Kidney (tissue), 14 donors: ENCODE results near the gene IFI27L2. TPM values are rescaled to one million over a fixed set of nuclear protein-coding genes. Genes with fewer than 3 reads are reported as not detected.
A peak's percentile ranks its signal among the peaks of the same experiment; 100 is the strongest.

Experiments
- DNase-seq, 5 donors: peaks; one replicate each; pipeline ENCODE4 v3.0.0-alpha.2; 2013 to 2020
- FAIRE-seq: peaks from 2 replicates; lab custom pipeline; 2012; peaks lifted over from hg19 to GRCh38; lab: Jason Lieb, UNC
- H3K27ac ChIP-seq, 2 donors: one replicate each; pipeline ENCODE4 v1.7.0; 2013; ENCODE audit warnings: low read depth in 2 of 2, low read length in 2 of 2, inconsistent platforms in 1 of 2
- H3K27me3 ChIP-seq: one replicate; pipeline ENCODE4 v1.7.1; 2013; ENCODE audit warnings: low read length, inconsistent platforms; ENCODE audit not compliant: control insufficient read depth, insufficient read depth
- H3K36me3 ChIP-seq, 3 donors: one replicate each; pipeline versions ENCODE4 v1.7.0 to v1.7.1; 2013; ENCODE audit warnings: low read length in 3 of 3, control low read depth in 1 of 3, inconsistent platforms in 1 of 3; ENCODE audit not compliant: insufficient read depth in 3 of 3, control insufficient read depth in 2 of 3
- H3K4me1 ChIP-seq, 3 donors: one replicate each; pipeline versions ENCODE4 v1.7.0 to v1.7.1; 2013; ENCODE audit warnings: low read length in 3 of 3, inconsistent platforms in 1 of 3, low read depth in 1 of 3; ENCODE audit not compliant: control insufficient read depth in 2 of 3, insufficient read depth in 2 of 3
- H3K4me3 ChIP-seq, 3 donors: one replicate each; pipeline versions ENCODE4 v1.7.0 to v1.8.1; 2013; ENCODE audit warnings: low read length in 3 of 3, control low read depth in 1 of 3, inconsistent platforms in 1 of 3
- H3K9ac ChIP-seq, 3 donors: one replicate each; pipeline versions ENCODE4 v1.7.0 to v1.7.1; 2013; ENCODE audit warnings: low read length in 3 of 3, control low read depth in 1 of 3, inconsistent platforms in 1 of 3
- H3K9me3 ChIP-seq, 3 donors: one replicate each; pipeline versions ENCODE4 v1.7.0 to v1.7.1; 2013; ENCODE audit warnings: low read length in 3 of 3, control low read depth in 1 of 3, inconsistent platforms in 1 of 3; ENCODE audit not compliant: control insufficient read depth in 2 of 3, insufficient read depth in 1 of 3
- intact Hi-C: fragments of 100-400 bp; cut with DNase I; formaldehyde crosslinking; loops from one replicate; pipeline ENCODE4 v1.11.1; 2022
- polyA plus RNA-seq: library from polyadenylated mRNA; stranded (reverse); fragments of 350-450 nt; fragmentation: Illumina TruSeq; extraction: RNeasy Lipid Tissue Mini Kit (QIAGEN cat#74804); gene quantifications from one replicate; pipeline ENCODE4 v1.2.3, GENCODE V29; 2014; ENCODE audit warnings: low read depth, low replicate concordance; ENCODE audit not compliant: insufficient read depth
- total RNA-seq: library from RNA; stranded (reverse); fragmentation: NEBNext Ultra II Directional; extraction: Animal tissue kit (Norgen Biotek cat#: 25700); gene quantifications from one replicate; pipeline ENCODE4 v1.2.1, GENCODE V29; 2021
- TF ChIP-seq, protein P1 (sequence below): IDR thresholded peaks from 3 replicates; pipeline ENCODE4 v1.5.1; 2012; ENCODE audit warnings: mild to moderate bottlenecking, moderate library complexity, borderline replicate concordance; ENCODE audit not compliant: insufficient read depth; ENCODE audit errors: extremely low read depth
- donor health status: control.
- donor health status: control.
- donor health status: control.
- donor health status: control.
- donor health status: control.
- donor health status: DM: yes; HTN: yes; CAD: no.
- donor health status: Normal renal cell carcinoma (clear cell type).

Gene IFI27L2
- total and polyA plus RNA-seq, 2 donors from 2014 or later, result 28.2 to 223 TPM

DNA sequence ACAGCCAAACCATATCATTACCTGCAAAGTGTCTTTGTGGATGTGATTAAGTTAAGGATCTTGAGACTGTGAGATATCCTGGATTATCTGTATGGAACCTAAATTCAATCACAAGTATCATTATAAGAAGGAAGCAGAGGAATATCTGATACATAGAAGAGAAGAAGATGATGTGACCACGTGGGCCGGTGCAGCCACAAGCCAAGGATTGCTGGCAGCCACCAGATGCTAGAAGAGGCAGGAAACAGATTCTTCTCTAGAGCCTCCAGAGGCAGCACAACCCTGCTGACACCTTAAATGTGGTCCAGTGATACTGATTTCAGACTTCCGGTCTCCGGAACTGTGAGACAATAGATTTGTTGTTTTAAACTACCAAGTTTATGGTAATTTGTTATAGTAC lies 6.1 kb upstream of the IFI27L2 start:
- no peak for DNase-seq
- TF ChIP-seq, protein P1, sequence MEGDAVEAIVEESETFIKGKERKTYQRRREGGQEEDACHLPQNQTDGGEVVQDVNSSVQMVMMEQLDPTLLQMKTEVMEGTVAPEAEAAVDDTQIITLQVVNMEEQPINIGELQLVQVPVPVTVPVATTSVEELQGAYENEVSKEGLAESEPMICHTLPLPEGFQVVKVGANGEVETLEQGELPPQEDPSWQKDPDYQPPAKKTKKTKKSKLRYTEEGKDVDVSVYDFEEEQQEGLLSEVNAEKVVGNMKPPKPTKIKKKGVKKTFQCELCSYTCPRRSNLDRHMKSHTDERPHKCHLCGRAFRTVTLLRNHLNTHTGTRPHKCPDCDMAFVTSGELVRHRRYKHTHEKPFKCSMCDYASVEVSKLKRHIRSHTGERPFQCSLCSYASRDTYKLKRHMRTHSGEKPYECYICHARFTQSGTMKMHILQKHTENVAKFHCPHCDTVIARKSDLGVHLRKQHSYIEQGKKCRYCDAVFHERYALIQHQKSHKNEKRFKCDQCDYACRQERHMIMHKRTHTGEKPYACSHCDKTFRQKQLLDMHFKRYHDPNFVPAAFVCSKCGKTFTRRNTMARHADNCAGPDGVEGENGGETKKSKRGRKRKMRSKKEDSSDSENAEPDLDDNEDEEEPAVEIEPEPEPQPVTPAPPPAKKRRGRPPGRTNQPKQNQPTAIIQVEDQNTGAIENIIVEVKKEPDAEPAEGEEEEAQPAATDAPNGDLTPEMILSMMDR, result no peak

DNA sequence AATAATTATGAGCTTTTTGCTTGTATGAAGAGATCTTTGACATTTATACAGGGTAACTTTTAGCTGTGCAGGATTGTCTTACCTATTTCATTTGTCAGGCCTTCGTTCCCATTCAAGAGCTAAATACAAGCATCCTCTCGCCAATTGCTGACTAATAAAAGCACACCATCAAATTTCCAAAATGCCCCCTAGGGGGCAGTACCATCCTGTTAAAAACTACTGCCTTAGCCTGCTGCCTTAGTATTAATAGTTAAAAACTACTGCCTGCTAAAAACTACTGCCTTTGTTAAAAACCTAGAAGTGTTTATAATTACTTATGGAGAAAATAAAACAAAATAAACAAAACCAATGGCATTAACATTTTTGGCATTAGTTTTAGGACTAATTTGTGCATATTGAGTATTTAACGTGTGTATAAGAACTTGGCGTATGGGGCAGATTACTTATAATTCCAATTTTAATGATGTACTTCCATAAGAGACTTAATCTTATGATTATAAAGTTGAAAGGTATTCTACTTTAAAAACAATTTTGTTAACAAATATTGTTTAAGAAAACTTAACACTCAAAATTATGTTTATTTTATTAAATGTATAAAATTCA lies 3.0 kb upstream of the IFI27L2 start:
- intact Hi-C loops, result no loop called here
- peak in 3 of 5 donors; percentile 62 to 86 (median 80) for DNase-seq
- Histone ChIP-seq H3K9me3 (no peaks in the 10 kb centered on the region), H3K4me1 (peaks cover 0 to 8% (median 0%) of the 10 kb centered on the region in 3 donors), H3K4me3 (no peak overlapping the region), H3K27me3 (no peaks in the 10 kb centered on the region), H3K9ac (no peak overlapping the region), H3K27ac (no peak overlapping the region), H3K36me3 (no peaks in the 10 kb centered on the region)
- peak; percentile 72 for FAIRE-seq
- TF ChIP-seq, protein P1, result peak; percentile 54

More for the DNA sequence above, 6.1 kb upstream of the IFI27L2 start:
- H3K9ac ChIP-seq, result no peak overlapping the region
- H3K36me3 ChIP-seq, result no peaks in the 10 kb centered on the region
- intact Hi-C loops, result loop anchor here (5.0 kb wide), 1 partner anchor 103 kb away; no protein-coding TSS in a partner anchor
- no peaks in the 10 kb centered on the region for H3K4me1 ChIP-seq
- no peak overlapping the region for H3K4me3 ChIP-seq
- no peak overlapping the region for H3K27ac ChIP-seq
- no peaks in the 10 kb centered on the region for H3K9me3 ChIP-seq
- no peaks in the 10 kb centered on the region for H3K27me3 ChIP-seq
- FAIRE-seq, result no peak

DNA sequence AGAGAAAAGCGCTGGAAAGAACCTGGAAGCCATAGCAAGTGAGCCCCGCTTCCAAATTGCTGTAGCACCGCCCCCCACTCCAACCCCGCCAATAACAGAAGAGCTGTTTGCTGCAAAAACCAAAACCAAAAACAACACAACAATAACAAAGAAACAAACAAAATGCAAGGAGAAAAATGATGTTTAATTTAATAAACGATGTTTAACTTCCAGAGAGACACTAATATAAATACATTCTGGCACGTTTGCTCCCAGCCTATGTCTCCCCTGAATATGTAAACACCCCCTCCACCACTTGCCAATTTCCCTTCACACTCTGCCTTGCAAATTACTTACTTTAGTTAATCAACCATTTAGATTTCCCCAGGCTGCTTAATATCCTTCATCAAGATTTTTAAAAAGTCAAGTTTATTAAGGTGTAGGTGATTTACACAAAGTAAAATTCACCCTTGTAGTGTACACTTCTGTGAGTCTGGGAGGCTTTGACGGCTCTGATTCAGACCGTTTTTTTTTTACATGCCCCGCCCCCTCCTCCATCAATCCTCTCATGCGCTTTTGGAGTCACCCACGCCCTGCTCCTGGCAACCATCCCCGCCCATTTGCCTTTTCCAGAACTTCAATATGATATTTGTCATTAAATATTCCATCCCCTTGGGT lies 482 bp upstream of the IFI27L2 start:
- FAIRE-seq (no peak), DNase-seq (peak in 2 of 5 donors; percentile 46 to 65)
- Histone ChIP-seq H3K9me3 (no peaks in the 10 kb centered on the region), H3K27me3 (no peaks in the 10 kb centered on the region), H3K9ac (peak overlapping the region in 2 of 3 donors; percentile 55 to 63), H3K36me3 (no peaks in the 10 kb centered on the region), H3K27ac (no peak overlapping the region), H3K4me1 (peaks cover 0 to 8% (median 0%) of the 10 kb centered on the region in 3 donors), H3K4me3 (peak overlapping the region; percentile 72 to 77 (median 73))
- intact Hi-C loops, result no loop called here
- TF ChIP-seq, protein P1, result no peak
